GM18867 (cell line): ENCODE measurements around the gene ABTB2.

Source experiments
- ATAC-seq: cut with Tn5 transposase; IDR thresholded peaks from one replicate; pipeline ENCODE4 v1.9.1; 2021; ENCODE audit warnings: mild to moderate bottlenecking, moderate library complexity; ENCODE audit not compliant: unreplicated experiment

Gene ABTB2

DNA sequence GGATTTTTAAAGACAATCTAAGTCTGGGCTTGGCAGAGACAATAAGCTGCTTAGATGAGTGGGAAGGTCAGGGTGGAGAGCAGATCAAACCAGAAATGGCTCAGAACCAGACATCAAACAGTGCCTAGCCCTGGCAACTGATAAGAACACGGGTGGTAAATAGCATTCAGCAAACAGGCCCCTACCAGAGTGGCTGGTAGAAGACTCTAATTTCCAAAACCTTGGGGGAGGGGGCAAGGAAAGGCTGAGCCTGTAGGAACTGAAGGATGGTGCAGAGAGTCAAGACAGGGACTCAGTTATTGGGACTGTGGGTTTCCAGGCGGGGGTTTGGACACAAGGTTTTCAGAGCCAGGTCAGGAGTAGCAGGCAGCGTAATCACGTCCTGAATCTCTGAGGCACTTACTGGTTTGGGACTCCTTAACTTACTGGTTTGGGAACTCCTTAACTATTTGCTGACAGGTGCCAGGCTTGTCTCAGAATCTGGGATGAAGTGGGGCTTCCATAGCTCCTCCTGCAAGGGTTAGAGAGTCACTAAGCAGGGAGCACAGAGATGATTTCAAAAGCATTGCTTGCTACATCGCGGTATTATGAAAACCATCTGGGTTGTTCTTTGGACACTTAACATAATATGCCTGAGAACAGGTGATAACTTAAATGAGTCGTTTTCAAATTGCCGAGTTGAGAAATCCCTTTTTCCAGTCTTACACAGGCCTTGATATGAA, 5.7 kb upstream of the ABTB2 start:
- no peak for ATAC-seq

DNA sequence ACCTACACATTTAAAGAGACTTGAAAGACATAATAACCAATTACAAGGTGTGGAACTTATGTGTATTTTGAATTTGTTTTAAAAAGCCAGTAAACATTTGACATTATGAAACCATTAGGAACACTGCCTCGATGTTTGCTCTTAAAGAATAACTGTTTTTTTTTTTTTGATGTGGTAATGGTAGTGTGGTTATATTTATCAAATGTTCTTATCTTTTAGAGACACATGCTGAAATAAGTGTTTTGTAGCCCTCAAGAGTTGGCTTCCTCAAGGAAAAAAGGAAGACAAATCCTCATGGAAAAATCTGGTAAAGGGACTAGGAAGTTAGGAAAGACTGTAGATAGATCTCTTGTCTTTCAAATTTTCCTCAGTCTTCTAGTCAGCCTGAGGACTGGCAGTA, 2.2 kb upstream of the ABTB2 start:
- no peak for ATAC-seq

DNA sequence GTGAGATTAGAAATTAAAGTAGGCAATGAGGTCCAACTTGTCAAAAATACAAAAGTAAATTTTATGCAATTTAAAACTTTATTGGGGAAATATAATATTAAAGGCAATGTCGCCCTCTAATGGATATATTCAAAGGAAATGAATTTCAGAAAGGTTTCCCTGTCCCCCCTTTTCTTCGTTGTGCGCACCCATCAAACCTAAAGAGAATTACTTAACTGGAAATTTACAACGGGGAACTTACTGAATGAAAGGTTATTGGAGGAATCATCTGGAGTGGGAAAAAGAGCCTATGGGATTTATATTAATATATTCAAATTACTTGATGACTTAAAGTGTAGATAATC, 1.7 kb upstream of the ABTB2 start:
- ATAC-seq, result no peak

DNA sequence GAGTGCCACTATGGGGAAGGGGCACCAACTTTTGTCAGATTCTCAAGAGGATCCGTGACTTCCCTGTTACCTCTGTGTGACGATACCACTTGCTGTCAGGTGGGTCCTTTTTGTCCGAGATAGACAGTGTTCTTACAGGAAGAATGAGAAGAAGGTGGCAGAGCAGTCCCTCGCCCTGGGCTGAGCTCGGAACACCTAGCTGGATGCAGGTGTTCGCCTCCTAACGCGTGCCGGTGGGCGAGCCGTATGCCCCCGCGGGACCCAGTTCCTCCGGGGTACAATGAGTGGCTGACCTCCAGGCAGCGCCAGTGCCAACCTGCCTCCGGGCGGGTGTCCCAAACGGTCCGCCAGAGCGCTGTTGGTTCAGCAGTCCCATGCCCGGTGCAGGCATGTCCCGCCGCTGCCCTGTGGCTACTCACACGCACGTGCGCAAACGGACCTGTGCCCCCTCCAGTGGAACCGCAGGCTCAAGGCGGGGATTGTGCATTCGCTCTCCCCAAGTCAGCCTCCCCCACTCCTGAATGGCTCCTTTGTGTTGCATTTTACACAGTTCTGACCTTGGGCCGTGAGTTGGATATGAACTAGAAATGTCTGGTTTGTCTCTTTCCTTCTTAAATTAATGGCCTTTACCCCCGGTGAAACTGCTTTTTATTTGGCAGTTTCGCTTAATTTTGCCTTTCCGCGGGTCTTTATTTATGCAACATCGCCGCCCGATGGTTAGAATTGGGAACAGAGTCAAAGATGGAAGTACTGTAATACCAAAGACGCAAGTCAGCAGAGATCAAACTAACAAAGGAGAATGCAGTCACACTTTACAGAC, 1.1 kb upstream of the ABTB2 start:
- no peak for ATAC-seq

DNA sequence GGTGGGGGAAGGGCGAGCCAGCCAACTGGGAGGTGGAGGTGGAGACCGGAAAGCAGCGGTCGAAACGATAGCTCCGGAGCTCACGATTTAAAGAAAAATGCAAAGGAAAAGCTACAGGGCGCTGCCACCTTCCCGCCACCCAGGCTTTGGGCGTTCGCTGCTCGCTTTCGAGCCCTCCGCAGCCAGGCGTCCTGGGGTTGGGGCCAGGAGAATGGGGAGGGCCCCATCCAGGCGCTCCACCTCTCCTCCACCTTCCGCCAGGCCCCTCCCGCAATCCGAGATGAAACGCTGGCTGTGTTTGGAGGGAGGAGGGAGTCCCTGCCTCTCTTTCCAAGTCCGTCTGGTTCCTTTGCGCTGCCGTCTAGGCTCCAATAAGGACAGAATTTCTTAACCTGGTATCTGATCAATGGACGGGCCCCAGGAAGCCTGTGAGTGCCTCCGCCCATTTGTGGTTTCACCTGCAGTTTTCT, 483 bp upstream of the ABTB2 start:
- ATAC-seq, result peak; percentile 2

DNA sequence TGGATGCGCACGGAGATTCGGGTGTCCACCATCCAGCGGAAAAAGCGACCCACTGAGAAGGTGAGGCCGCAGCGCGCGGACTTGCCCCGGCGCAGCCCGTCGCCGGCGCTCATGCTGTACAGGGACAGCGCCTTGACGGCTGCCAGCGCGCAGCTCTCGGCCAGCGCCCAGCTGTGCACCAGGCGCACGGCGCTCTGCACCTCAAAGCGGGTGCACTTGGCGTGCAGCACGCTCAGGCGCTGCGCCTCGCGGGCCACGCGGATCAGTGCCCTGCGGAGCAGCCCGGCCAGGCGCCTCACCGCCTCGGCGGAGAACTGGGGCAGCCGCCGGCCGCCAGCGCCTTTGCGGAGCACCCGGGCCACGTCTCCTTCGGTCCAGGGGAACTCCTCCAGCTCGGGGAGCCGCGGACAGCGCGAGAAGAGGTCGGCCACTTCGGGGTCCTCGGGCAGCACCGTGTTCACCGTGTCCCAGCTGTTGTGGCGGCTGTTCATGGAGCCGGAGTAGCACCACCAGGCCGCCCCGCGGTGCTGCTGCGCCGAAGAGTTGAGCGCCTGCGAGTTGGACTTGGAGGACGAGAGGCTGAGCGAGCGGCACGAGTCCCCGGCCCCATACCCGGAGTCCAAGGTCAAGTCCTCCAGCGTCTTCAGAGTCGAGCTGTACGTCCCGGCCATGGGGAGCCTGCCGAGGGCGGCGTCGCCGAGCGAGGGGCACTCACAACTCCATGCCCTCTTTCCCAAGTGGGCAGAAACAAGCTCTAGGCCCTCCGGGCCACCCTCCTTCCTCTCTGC, 703 bp downstream of the ABTB2 start:
- ATAC-seq, result peak; percentile 25

DNA sequence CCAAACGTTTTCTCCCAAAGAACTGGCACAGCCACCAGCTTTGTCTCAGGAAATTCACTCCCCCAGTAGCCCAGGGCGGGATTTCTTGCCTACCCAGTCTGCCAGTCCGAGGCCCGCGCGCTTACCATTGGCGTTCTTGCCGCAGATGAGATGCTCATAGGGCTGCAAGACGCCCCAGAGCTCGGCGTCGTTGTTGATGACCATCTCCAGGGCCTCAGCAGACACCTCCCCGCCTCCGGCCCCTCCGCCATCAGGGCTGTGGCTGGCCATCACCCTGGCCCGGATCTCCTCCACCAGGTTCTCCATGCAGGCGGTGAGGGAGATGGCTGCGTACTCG, 1.3 kb downstream of the ABTB2 start:
- ATAC-seq, result no peak

DNA sequence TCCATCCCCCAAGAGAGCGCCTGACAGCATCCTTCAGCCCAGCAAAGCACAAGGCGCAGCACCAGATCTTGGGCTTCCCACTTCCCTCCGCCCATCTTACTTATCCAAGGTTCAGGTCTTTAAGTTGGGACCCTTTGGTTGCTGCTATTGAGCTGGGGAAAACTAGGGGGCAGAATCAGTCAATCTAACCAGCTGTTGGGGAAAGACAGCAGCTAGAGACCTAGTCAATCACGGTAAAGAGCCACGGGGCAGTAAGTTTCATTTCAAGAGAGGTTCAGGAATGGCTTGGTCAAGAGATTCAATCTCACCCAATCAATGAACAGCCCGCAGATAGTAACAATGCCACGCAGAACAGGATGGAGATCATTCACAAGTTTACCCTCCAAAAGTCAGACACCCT, 1.7 kb downstream of the ABTB2 start:
- ATAC-seq, result no peak

DNA sequence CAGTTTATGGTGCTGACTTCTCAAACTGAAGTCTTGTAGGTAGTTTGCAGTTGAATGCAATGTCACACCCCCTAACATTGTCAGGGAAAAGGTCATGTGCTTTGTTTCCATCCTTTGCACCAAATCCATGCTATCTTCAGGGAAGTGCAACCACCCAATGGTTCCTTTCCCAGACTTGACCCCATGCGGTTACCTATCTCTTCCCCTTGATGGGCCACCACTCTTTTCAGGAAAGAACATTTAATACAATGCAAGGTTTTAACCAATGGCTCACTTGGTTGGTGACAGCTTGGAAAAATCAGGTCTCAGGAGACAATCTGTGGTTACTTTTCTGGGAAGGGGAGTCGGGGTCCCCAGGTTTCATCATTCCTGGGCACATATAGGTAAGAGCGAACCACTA, 2.1 kb downstream of the ABTB2 start:
- no peak for ATAC-seq

DNA sequence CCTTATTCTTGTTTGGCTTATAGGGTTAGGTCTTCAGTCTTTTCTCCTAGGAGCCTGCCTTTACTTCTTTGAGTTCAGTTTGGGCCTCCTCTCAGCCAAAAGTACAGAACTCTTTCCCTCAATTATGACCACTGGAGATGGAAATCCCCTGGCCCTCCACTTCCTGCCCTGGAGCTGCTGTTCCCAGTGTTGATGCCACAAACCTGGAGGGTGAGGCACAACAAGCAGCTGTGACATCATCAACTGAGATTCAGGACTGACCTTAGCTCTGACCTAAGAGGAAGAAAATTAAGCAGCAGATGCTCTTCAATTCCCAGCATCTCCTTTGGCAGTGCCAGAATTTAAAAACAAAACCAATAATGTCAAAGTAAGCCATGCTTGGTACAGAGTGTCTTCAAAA, 3.0 kb downstream of the ABTB2 start:
- no peak for ATAC-seq

DNA sequence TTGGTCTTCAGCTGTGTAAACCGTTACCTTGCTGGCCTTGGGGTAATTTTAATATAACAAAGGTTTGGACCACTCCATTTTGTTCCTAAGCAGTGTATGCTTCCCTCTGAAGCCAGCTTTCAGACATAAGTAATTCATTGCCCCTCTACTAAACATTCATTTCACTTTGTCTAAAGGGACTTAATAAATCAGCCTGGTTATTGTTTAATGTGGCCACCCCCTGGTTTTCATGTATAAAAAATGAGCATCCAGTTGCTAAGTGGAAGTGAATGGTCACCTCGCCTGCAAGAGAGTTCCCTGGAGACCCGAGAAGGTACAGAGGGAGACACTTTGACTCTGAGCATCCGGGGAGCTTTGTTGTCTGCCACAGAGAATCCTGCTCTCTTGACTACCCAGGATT, 3.9 kb downstream of the ABTB2 start:
- ATAC-seq, result no peak

DNA sequence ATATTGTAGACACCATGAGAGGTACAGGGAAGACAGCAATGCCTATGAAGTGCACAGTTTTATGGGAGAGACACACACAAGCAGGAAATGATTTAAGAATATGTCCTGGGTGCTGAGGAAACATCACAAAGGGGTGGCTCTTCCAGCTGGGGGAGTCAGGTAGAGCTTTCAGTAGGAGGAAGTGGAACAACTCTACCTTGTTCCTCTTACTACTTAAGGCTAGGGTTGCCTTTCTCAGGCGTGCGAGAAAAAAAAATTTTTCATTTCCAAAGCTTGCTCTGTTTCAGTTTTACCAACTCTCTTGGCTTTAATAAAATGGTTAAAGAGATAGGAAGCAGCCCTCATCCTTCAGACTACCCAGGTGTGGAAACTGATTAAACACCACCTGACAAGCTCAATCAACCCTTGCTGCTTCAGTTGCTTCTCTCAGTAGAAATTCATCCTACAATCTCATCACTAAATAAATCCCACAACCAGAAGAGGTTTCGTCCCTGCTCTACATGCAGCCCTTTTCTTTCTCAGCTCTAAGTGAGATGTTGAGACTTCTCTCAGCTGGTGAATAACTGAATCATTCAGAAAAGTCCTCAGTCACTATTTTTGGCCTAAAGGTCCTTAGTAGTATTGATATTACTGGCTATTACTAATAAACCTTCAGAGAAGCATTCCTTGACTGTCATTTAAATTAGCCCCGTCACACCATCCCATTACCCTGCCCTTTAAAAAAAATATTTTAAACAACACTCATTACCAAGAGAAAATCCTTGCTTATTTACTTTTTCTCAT, 5.9 kb downstream of the ABTB2 start:
- ATAC-seq, result no peak

DNA sequence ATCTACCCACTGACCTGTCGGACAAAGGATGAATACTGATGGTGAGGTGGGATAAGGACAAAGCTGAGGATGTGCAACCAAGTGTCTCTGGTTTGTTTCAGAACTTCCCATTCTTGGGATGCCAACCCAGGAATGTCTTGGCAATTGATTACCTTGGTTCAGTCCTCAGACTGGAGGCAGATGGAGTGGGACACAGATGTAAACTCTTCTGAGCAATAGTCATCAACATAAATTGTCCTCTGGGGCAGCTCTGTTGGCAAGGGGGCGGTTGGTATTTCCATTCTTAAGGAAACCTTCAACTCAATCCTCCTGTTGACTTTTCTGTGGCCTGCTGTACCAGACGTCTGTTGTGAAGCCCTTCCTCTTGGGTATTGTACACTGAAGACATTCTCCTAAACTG, 6.8 kb downstream of the ABTB2 start:
- ATAC-seq, result no peak

DNA sequence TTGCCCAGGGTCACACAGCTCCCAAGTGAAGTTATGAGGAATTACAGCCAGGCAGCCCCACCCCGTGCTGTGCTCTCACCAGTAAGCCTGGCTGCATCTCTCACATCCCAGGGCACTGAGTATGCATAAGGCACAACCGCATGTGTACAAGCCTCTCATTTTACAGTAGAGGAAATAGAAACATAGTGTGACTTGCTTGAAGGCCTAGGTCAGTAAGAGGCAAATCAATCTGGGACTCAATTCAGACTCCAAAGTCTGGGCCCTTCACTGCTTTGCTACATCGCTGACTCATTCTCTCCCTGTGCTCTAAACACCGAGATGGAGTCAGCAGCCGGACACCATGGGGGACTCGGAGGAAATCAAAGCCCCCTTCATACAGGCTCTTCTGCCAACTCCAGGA, 7.9 kb downstream of the ABTB2 start:
- ATAC-seq, result no peak

DNA sequence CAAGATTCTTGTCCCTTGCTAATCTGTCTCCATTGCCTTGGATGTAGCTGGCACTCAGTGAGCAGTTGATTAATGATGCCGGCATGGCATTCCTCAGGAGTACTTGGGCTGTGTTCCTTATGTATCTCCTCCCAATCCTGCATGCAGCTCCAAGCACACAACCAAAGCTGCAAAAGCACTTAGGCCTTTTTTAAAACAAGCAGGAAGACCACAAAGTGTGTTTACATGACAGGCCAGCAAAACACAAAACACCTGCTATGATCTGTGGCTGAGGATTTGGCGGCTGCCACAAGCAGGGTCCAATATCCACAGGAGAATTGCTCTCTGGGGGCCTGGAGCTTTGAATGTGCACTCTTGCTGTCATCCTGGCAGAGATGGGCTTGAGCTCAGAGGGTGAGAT, 8.9 kb downstream of the ABTB2 start:
- ATAC-seq, result no peak

DNA sequence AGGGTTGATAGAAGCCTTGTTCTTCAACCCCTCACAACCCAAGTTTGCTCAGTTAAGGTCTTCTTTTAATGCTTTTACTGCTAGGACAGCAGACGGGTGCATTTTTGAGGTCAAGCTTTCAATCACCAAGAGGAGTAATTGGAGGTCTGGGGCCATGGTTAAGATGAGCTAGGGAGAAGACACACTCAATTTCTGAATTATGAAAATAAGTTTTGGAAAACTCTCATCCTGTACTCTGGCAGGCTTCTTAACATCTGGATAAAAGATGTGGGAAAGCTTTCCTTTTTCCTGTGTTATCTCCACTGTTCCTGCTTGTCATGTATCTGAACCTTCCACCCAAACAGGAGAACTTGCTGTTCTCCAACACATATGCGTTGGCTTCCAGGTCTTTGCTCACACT, 9.7 kb downstream of the ABTB2 start:
- no peak for ATAC-seq

DNA sequence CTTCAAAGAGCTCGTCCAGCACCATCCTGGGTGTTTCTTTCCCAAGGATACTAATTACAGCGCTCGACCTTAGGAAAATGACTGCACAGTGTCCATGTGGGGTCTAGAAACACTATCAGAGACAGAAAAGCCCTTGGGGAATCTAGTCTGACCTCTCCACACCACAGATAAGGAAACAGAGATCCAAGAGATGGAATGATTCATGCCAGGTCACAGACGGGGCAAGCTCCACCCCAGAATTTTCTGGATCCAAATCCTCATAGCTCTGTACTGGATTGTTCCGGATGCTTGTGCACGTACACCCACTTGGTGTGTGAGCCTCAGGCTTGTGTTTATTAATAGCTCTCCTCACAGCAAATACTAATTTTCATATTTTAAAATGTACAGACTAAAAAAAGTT, 11.3 kb downstream of the ABTB2 start:
- ATAC-seq, result no peak

DNA sequence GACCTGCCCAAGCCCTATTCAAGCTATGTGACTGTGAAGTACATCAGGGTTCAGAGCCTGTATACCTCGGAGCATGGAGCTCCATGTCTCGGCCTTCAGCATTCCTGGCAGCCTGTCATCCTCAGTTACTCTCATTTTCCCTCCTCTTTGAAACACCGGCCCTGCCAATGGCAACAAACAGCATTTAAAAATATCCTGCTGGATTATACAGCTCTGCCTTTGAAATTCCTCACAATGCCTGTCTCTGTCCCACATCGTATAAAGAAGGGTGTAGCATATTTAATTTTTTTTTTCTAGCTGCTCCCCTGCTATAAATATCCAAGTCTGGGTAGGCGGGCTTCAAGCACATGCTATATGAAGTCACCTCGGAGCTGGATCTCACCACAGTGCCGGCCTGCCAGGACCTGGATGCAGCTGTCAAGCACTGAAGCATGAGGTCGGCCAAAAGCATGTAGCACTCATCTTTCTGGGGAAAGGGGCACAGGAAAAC, 11.8 kb downstream of the ABTB2 start:
- ATAC-seq, result no peak

DNA sequence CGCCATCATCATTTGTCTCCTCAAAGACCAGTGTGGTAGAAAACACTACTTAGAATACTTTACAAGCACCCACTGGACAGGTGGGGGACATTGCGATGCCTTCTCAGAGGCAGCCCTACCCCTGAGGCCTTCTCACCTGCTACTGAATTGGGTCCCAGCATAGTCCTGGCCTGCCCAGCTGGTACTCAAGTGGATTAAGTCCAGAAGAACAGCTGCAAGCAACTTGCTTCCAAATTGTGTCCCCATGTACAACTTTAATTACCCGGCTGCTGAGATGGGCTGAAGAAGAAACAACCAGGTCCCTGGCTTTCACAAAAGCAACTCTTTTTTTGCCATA, 12.3 kb downstream of the ABTB2 start:
- no peak for ATAC-seq

DNA sequence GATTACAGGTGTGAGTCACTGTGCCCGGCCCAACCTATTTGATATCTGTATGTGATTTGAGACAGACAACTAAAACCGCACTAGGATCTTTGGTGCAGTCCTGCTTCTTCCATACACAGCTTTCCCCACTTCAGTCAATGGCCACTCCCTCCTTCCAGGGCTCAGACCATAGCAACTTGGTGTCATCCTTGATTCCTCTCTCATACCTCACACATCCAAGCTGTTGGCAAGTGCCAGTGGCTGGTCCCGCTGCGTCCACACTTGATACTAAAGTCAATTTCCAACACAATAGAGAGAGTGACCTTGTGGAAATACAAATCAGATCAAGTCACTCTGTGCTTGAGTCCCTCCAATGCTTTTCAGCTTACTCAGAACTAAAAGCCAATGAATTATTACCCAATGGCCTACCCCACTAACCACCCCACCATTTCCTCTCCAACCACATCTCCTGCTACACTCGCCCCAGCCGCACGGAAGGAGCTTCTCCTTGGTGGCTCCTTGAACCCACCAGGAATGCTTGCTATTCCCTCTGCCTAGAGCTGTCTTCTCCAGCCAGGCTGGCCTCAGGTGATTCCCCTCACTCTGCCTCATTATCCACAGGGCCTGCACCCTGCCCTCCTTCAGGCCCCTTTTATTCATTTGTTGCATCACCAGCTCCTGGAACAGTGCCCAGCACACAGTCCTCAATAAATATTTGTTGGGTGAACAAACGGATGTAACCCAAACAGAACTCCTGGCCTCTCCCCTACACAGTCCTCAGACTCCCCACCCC, 12.9 kb downstream of the ABTB2 start:
- ATAC-seq, result no peak
